Liver (tissue), 3 donors: Measurements from ENCODE around the gene PDZD8.

ENCODE experiments used
- CTCF ChIP-seq: fragments of 150-350 bp; IDR thresholded peaks from 2 replicates; pipeline ENCODE4 v1.5.1; 2017; ENCODE audit warnings: improper control_type of control experiment, low read depth, low read length; ENCODE audit not compliant: missing input control
- EGR1 ChIP-seq, 2 donors: IDR thresholded peaks; 2 replicates each; pipeline ENCODE4 v1.6.1; 2016 to 2018; ENCODE audit warnings: antibody characterized with exemption in 2 of 2, low read depth in 2 of 2
- FOXA1 ChIP-seq: IDR thresholded peaks from 2 replicates; pipeline ENCODE4 v1.6.1; 2016; ENCODE audit warnings: antibody characterized with exemption
- GABPA ChIP-seq, 2 donors: IDR thresholded peaks in 1 of 2; conservative IDR thresholded peaks in 1 of 2; 2 replicates each; pipeline ENCODE4 v1.6.1; 2016; ENCODE audit warnings: antibody characterized with exemption in 2 of 2, mild to moderate bottlenecking in 1 of 2, moderate library complexity in 1 of 2
- JUND ChIP-seq, 2 donors: IDR thresholded peaks; 2 replicates each; pipeline ENCODE4 v1.6.1; 2016; ENCODE audit warnings: antibody characterized with exemption in 2 of 2
- MAX ChIP-seq: IDR thresholded peaks from 2 replicates; pipeline ENCODE4 v1.6.1; 2016; ENCODE audit warnings: antibody characterized with exemption
- RAD21 ChIP-seq, 2 donors: IDR thresholded peaks; 2 replicates each; pipeline ENCODE4 v1.6.1; 2016; ENCODE audit warnings: antibody characterized with exemption in 2 of 2, mild to moderate bottlenecking in 2 of 2
- REST ChIP-seq: IDR thresholded peaks from 2 replicates; pipeline ENCODE4 v1.6.1; 2016; ENCODE audit warnings: antibody characterized with exemption, mild to moderate bottlenecking
- RXRA ChIP-seq, 2 donors: IDR thresholded peaks; 2 replicates each; pipeline ENCODE4 v1.6.1; 2017 to 2018; ENCODE audit warnings: antibody characterized with exemption in 2 of 2, mild to moderate bottlenecking in 1 of 2
- SP1 ChIP-seq: IDR thresholded peaks from 2 replicates; pipeline ENCODE4 v1.6.1; 2018; ENCODE audit warnings: antibody characterized with exemption, mild to moderate bottlenecking
- TAF1 ChIP-seq: conservative IDR thresholded peaks from 2 replicates; pipeline ENCODE4 v1.6.1; 2016; ENCODE audit warnings: antibody characterized with exemption, mild to moderate bottlenecking
- YY1 ChIP-seq: IDR thresholded peaks from 2 replicates; pipeline ENCODE4 v1.6.1; 2016; ENCODE audit warnings: antibody characterized with exemption, mild to moderate bottlenecking
- ZBTB33 ChIP-seq: IDR thresholded peaks from 2 replicates; pipeline ENCODE4 v1.6.1; 2016; ENCODE audit warnings: antibody characterized with exemption
- donor health status: healthy.
- donor health status: healthy.

- TF ChIP-seq JUND (IDR thresholded peaks at IDR 0.05): peak in 1 of 2 donors; percentile 44
- peak; percentile 20 for TF ChIP-seq REST
- TF ChIP-seq CTCF: no peak
- TF ChIP-seq RAD21 (IDR thresholded peaks at IDR 0.05): no peak
- TF ChIP-seq SP1: peak; percentile 20
- no peak for TF ChIP-seq TAF1
- no peak for TF ChIP-seq GABPA (IDR thresholded peaks at IDR 0.05 in 1 of 2, conservative IDR thresholded peaks at IDR 0.05 in 1 of 2)
- no peak for TF ChIP-seq ZBTB33
- peak; percentile 54 for TF ChIP-seq YY1
- no peak for TF ChIP-seq FOXA1
- no peak for TF ChIP-seq MAX
- TF ChIP-seq RXRA (IDR thresholded peaks at IDR 0.05): peak; percentile 70 to 72
- peak in 1 of 2 donors; percentile 14 for TF ChIP-seq EGR1 (IDR thresholded peaks at IDR 0.05; ENCODE audit: low read depth in 2 of 2)
Measured at GRCh38 chr10:117405730-117406129, 30.5 kb upstream of the PDZD8 start.
